Measurements from ENCODE around the gene DMWD.

DMWD gene

DNA sequence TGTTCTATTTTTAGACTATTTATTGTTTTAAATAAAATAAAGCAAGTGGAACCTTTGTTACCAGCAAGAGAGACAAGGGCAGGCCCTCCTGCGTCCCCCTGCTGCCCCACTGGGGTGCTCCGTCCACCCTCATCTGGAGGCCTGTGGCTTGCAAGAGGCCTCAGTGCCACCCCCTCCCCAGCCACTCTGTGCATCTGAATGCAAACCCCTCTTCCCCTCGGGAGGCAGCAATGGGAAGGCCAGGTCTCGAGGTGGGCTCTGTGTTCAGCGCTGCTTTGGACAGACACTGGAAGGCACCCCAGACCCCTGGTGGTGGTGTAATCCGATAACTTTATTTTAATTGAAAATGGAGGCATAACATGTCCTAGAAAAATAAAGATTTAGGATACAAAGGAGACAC is 28.2 kb downstream of the DMWD start:
- H3K9ac ChIP-seq (ENCODE audit: low read length): no peak overlapping the region
- H3K9me3 ChIP-seq (ENCODE audit: insufficient read depth, low read length): no peaks in the 10 kb centered on the region
- no peaks in the 10 kb centered on the region for H3K9me2 ChIP-seq (replicated peaks; ENCODE audit: insufficient read depth, low read length)
- no peaks in the 10 kb centered on the region for H3K79me2 ChIP-seq (ENCODE audit: insufficient read depth, low read length)
- H3K4me2 ChIP-seq (ENCODE audit: low read depth, low read length, poor library complexity, severe bottlenecking): no peak overlapping the region
- TF ChIP-seq EZH2phosphoT487 (conservative IDR thresholded peaks at IDR 0.05; ENCODE audit: low read length): no peak
- TF ChIP-seq, protein P1, sequence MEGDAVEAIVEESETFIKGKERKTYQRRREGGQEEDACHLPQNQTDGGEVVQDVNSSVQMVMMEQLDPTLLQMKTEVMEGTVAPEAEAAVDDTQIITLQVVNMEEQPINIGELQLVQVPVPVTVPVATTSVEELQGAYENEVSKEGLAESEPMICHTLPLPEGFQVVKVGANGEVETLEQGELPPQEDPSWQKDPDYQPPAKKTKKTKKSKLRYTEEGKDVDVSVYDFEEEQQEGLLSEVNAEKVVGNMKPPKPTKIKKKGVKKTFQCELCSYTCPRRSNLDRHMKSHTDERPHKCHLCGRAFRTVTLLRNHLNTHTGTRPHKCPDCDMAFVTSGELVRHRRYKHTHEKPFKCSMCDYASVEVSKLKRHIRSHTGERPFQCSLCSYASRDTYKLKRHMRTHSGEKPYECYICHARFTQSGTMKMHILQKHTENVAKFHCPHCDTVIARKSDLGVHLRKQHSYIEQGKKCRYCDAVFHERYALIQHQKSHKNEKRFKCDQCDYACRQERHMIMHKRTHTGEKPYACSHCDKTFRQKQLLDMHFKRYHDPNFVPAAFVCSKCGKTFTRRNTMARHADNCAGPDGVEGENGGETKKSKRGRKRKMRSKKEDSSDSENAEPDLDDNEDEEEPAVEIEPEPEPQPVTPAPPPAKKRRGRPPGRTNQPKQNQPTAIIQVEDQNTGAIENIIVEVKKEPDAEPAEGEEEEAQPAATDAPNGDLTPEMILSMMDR (IDR thresholded peaks at IDR 0.05; ENCODE audit: insufficient read depth, low read length, poor library complexity, severe bottlenecking): no peak
- no peaks in the 10 kb centered on the region for H3K27me3 ChIP-seq (ENCODE audit: low read length)
- H4K20me1 ChIP-seq (ENCODE audit: low read depth, low read length): no peaks in the 10 kb centered on the region
- no peak overlapping the region for H3K4me3 ChIP-seq (ENCODE audit: insufficient read depth, low read length, poor library complexity, severe bottlenecking)
- H3K36me3 ChIP-seq (ENCODE audit: low read length): no peaks in the 10 kb centered on the region
- no peak overlapping the region for H2AFZ ChIP-seq (ENCODE audit: low read depth, low read length, severe bottlenecking)
- no peak overlapping the region for H3K27ac ChIP-seq (ENCODE audit: low read depth, low read length)
- no peaks in the 10 kb centered on the region for H3F3A ChIP-seq (ENCODE audit: insufficient read depth)

DNA sequence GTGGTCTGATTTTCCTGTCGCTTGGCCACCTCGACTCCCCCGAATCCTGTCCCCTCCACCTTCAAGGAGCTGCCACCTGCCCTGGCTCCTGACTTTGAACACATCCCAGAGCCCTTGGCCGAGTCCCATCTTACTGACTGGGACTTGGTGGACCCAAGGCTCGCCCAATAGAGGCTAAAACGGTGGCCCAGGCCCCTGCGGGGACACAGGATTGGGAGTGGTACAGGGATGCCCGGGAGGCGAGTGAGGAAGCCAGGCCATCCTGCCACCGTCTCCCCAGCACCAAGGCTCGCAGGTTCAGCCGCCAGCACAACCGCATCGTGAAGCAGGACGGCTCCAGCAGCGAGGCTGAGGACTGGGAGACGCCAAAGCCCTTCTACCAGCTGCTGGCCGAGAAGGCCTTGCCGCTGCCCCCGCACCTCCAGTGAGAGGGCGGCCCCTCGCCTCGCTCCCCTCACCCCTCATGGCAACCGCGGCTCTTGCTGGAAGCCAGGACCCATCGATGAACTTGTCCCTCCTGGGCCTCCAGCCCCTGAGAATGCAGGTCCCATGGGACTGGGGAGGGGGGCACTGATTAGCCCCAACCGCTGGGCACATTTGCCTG is 28.9 kb downstream of the DMWD start:
- Histone ChIP-seq H3K9ac (ENCODE audit: low read length) (no peak overlapping the region), H4K20me1 (ENCODE audit: low read depth, low read length) (no peaks in the 10 kb centered on the region), H3K27me3 (ENCODE audit: low read length) (no peaks in the 10 kb centered on the region), H3K27ac (ENCODE audit: low read depth, low read length) (no peak overlapping the region), H3K36me3 (ENCODE audit: low read length) (no peaks in the 10 kb centered on the region), H3F3A (ENCODE audit: insufficient read depth) (no peaks in the 10 kb centered on the region), H3K9me2 (replicated peaks; ENCODE audit: insufficient read depth, low read length) (no peaks in the 10 kb centered on the region), H3K4me3 (ENCODE audit: insufficient read depth, low read length, poor library complexity, severe bottlenecking) (no peak overlapping the region), H2AFZ (ENCODE audit: low read depth, low read length, severe bottlenecking) (no peak overlapping the region), H3K79me2 (ENCODE audit: insufficient read depth, low read length) (no peaks in the 10 kb centered on the region), H3K9me3 (ENCODE audit: insufficient read depth, low read length) (no peaks in the 10 kb centered on the region), H3K4me2 (ENCODE audit: low read depth, low read length, poor library complexity, severe bottlenecking) (no peak overlapping the region)
- no peak for TF ChIP-seq EZH2phosphoT487 (conservative IDR thresholded peaks at IDR 0.05; ENCODE audit: low read length)
- TF ChIP-seq, protein P1 (IDR thresholded peaks at IDR 0.05; ENCODE audit: insufficient read depth, low read length, poor library complexity, severe bottlenecking): no peak

DNA sequence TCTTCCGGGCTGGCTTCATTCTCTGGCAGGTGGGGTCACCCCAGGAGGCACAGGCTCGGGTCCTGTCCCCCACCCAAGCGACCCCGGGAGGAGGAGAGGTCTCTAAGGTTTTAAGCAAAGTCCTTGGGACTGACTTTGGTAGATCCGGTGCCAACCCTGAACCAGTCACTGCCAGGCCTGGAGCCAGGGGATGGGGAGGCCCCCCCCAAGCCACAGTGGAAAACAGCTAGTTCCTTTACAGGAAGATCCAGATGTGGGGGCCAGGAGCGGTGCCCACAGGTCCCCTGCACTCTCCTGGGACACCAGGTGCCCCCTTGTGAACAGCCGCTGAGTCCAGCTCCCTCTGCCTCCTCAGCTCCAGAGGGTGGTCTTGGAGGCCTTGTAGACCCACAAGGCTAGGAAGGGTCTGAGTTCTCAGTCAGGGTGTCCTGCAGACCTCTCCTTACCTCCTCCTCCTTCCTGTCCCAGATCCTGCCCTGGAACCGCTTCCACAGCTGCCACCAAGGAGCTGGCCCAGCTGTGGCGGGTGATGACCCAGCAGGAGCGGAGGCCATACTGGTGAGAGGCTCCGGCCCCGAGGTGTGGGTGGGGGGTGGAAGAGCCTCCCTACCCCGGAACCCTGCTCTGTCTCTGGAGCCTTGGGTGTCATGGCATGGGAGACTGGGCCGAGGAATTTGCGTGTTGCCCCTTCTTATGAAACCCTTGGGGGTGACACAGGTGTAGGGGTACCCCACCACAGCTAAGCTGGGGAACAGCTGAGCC is 29.6 kb downstream of the DMWD start:
- Histone ChIP-seq H3F3A (ENCODE audit: insufficient read depth) (no peaks in the 10 kb centered on the region), H3K4me3 (ENCODE audit: insufficient read depth, low read length, poor library complexity, severe bottlenecking) (no peak overlapping the region), H3K9me2 (replicated peaks; ENCODE audit: insufficient read depth, low read length) (no peaks in the 10 kb centered on the region), H3K27me3 (ENCODE audit: low read length) (no peaks in the 10 kb centered on the region), H3K4me2 (ENCODE audit: low read depth, low read length, poor library complexity, severe bottlenecking) (no peak overlapping the region), H2AFZ (ENCODE audit: low read depth, low read length, severe bottlenecking) (no peak overlapping the region), H3K36me3 (ENCODE audit: low read length) (no peaks in the 10 kb centered on the region), H3K9ac (ENCODE audit: low read length) (no peak overlapping the region), H3K9me3 (ENCODE audit: insufficient read depth, low read length) (no peaks in the 10 kb centered on the region), H4K20me1 (ENCODE audit: low read depth, low read length) (no peaks in the 10 kb centered on the region), H3K79me2 (ENCODE audit: insufficient read depth, low read length) (no peaks in the 10 kb centered on the region), H3K27ac (ENCODE audit: low read depth, low read length) (no peak overlapping the region)
- TF ChIP-seq EZH2phosphoT487 (conservative IDR thresholded peaks at IDR 0.05; ENCODE audit: low read length): no peak
- TF ChIP-seq, protein P1 (IDR thresholded peaks at IDR 0.05; ENCODE audit: insufficient read depth, low read length, poor library complexity, severe bottlenecking): no peak

Data from SU-DHL-6 (cell line).